Measurements from ENCODE around the gene KPNA4.

GRCh38 chr3:160501325-160501724 is 64.0 kb downstream of the KPNA4 start:
- TF ChIP-seq PKNOX1 (IDR thresholded peaks at IDR 0.05) = no peak
- TF ChIP-seq ARNT (IDR thresholded peaks at IDR 0.05) = no peak
- no peak for TF ChIP-seq ZNF384 (IDR thresholded peaks at IDR 0.05)
- no peak for TF ChIP-seq SUZ12 (IDR thresholded peaks at IDR 0.05)
- TF ChIP-seq L3MBTL2 (conservative IDR thresholded peaks at IDR 0.05) = no peak
- no peak for TF ChIP-seq FOXK2 (IDR thresholded peaks at IDR 0.05)
- TF ChIP-seq FOXA1 (IDR thresholded peaks at IDR 0.05) = no peak
- no peak for TF ChIP-seq BHLHE40 (IDR thresholded peaks at IDR 0.05; ENCODE audit: borderline replicate concordance)
- no peak for TF ChIP-seq SP1 (IDR thresholded peaks at IDR 0.05)
- no peak for TF ChIP-seq LEF1 (IDR thresholded peaks at IDR 0.05; ENCODE audit: borderline replicate concordance)
